Transverse colon (tissue), 4 donors: ENCODE measurements around the gene CNOT4. TPM values are rescaled to one million over a fixed set of nuclear protein-coding genes. Genes with fewer than 3 reads are reported as not detected.

Source experiments
- DNase-seq: peaks from one replicate; pipeline ENCODE4 v3.0.0-alpha.2; 2019
- H3K27ac ChIP-seq, 4 donors: fragments of 200-600 bp; sonication (generic); 2 replicates each; pipeline ENCODE4 v1.5.1; 2016 to 2018; ENCODE audit warnings: inconsistent platforms in 4 of 4
- H3K27me3 ChIP-seq: fragments of 200-600 bp; sonication (generic); 2 replicates; pipeline ENCODE4 v1.5.1; 2017; ENCODE audit warnings: inconsistent platforms
- H3K36me3 ChIP-seq, 4 donors: fragments of 200-600 bp; sonication (generic); 2 replicates each; pipeline ENCODE4 v1.5.1; 2017 to 2019; ENCODE audit warnings: inconsistent platforms in 4 of 4
- H3K4me1 ChIP-seq, 4 donors: fragments of 200-600 bp; sonication (generic); 2 replicates each; pipeline ENCODE4 v1.5.1; 2017 to 2020; ENCODE audit warnings: inconsistent platforms in 4 of 4
- H3K4me3 ChIP-seq, 4 donors: fragments of 200-600 bp; sonication (generic); 1 replicate in 1 of 4; 2 replicates in 3 of 4; pipeline versions ENCODE4 v1.5.1 to v1.6.1; 2017 to 2019; ENCODE audit warnings: inconsistent platforms in 4 of 4
- H3K9me3 ChIP-seq, 2 donors: fragments of 200-600 bp; sonication (generic); 2 replicates each; pipeline ENCODE4 v1.5.1; 2017 to 2019; ENCODE audit warnings: inconsistent platforms in 2 of 2
- EP300 ChIP-seq: sonication (generic); formaldehyde crosslinking; IDR thresholded peaks from one replicate; pipeline ENCODE4 v1.6.1; 2017; ENCODE audit warnings: antibody characterized with exemption, low read depth
- POLR2A ChIP-seq: fragments of 450-650 bp; IDR thresholded peaks from one replicate; pipeline ENCODE4 v1.6.1; 2016; ENCODE audit warnings: antibody characterized with exemption, mild to moderate bottlenecking, moderate library complexity
- POLR2AphosphoS5 ChIP-seq, 3 donors: sonication (generic); formaldehyde crosslinking; IDR thresholded peaks; one replicate each; pipeline ENCODE4 v1.6.1; 2016; ENCODE audit warnings: antibody characterized with exemption in 3 of 3
- WGBS, 2 donors: methylation state at CpG; one replicate each; pipeline ENCODE4 v1.1.5; 2018; ENCODE audit warnings: low coverage in 1 of 2; 5-methylcytosine and 5-hydroxymethylcytosine counted together
- in situ Hi-C, 4 donors: fragments of 200-750 bp; cut with MboI; loops; one replicate each; pipeline versions ENCODE4 v1.15.0 to v1.15.1; 2017; ENCODE audit warnings: low sequenced_read_pairs in 3 of 4, low pct_ligation_motif_present in 1 of 4, low pct_unique_long_range_greater_than_20kb in 1 of 4
- intact Hi-C: fragments of 100-400 bp; cut with DNase I; formaldehyde crosslinking; loops from one replicate; pipeline ENCODE4 v1.15.1; 2023; ENCODE audit warnings: low total_unique reads
- total RNA-seq, 4 donors: library from RNA; depleted of rRNA; stranded (reverse); fragments of >200 nt; gene quantifications; one replicate each; pipeline ENCODE4 v1.1.0, GENCODE V29; 2016
- TF ChIP-seq, protein P1 (sequence below), 5 experiments: fragments of 200-600 bp in 3 of 5; fragments of 450-650 bp in 2 of 5; sonication (generic) in 3 of 5; IDR thresholded peaks; 1 replicate in 2 of 5; 2 replicates in 3 of 5; pipeline ENCODE4 v1.5.1; 2016 to 2017; ENCODE audit warnings: antibody characterized with exemption in 5 of 5, inconsistent platforms in 3 of 5, mild to moderate bottlenecking in 2 of 5, moderate library complexity in 1 of 5

CNOT4 gene
- total RNA-seq, 4 donors from 2014 or later: 18.4 to 82.2 (median 29.9) TPM

DNA sequence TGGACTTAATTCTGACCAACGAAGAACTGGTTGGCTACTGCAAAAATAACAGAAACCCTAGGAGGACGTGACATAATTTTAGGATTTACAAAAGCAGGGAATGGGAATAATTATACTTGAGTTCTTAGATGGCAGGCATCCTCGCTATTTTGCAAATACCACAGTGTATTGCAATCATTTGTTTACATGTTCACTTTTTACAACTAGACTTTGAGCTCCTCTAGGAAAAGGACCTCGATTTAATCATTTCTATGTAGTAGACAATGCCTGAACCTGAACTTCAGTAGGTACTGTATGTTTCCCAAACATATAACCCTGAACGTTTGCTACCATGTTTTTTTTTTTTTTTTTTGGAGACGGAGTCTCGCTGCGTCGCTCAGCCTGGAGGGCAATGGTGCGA lies 137.7 kb downstream of the CNOT4 start:
- no peak overlapping the region for H3K27ac ChIP-seq
- in situ Hi-C loops: no loop called here
- intact Hi-C loops: no loop called here
- H3K36me3 ChIP-seq: no peaks in the 10 kb centered on the region
- no peaks in the 10 kb centered on the region for H3K9me3 ChIP-seq
- 82 to 88% methylated on average over 10 of the region's 10 CpGs for WGBS, 2 donors
- no peak for TF ChIP-seq POLR2AphosphoS5 (IDR thresholded peaks at IDR 0.05)
- no peak for TF ChIP-seq EP300
- TF ChIP-seq, protein P1, sequence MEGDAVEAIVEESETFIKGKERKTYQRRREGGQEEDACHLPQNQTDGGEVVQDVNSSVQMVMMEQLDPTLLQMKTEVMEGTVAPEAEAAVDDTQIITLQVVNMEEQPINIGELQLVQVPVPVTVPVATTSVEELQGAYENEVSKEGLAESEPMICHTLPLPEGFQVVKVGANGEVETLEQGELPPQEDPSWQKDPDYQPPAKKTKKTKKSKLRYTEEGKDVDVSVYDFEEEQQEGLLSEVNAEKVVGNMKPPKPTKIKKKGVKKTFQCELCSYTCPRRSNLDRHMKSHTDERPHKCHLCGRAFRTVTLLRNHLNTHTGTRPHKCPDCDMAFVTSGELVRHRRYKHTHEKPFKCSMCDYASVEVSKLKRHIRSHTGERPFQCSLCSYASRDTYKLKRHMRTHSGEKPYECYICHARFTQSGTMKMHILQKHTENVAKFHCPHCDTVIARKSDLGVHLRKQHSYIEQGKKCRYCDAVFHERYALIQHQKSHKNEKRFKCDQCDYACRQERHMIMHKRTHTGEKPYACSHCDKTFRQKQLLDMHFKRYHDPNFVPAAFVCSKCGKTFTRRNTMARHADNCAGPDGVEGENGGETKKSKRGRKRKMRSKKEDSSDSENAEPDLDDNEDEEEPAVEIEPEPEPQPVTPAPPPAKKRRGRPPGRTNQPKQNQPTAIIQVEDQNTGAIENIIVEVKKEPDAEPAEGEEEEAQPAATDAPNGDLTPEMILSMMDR (IDR thresholded peaks at IDR 0.05): no peak
- TF ChIP-seq POLR2A: no peak
- H3K4me3 ChIP-seq: no peak overlapping the region
- DNase-seq: no peak
- peaks cover 0 to 11% (median 5%) of the 10 kb centered on the region in 4 donors for H3K4me1 ChIP-seq
- no peaks in the 10 kb centered on the region for H3K27me3 ChIP-seq

DNA sequence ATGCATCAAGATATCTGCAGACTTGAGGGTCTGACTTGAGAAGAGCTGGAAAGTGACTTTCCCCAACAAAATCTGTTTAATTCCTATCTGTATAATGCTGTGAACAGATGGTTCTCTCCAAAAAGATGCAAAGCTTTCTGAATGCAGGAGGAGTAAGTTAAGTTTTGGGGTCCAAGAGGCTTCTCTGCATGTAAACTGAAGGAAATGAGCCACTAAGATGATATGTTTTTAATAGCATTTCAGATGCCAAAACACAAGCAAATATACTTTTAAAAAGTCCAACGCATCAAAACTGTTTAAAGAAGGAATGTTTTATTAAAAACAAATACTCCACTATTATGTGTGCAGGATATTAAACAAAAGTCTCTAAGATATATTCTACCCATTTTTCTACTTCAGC lies 139.2 kb downstream of the CNOT4 start:
- Histone ChIP-seq H3K27ac (no peak overlapping the region), H3K4me1 (peaks cover 0 to 3% (median 0%) of the 10 kb centered on the region in 4 donors), H3K36me3 (no peaks in the 10 kb centered on the region), H3K9me3 (no peaks in the 10 kb centered on the region), H3K27me3 (no peaks in the 10 kb centered on the region), H3K4me3 (no peak overlapping the region)
- no peak for TF ChIP-seq POLR2A
- TF ChIP-seq, protein P1 (IDR thresholded peaks at IDR 0.05): no peak
- TF ChIP-seq POLR2AphosphoS5 (IDR thresholded peaks at IDR 0.05): no peak
- TF ChIP-seq EP300: no peak
- in situ Hi-C loops (no loop called here), intact Hi-C loops (no loop called here)
- 66 to 72% methylated on average over 1 of the region's 1 CpG for WGBS, 2 donors
- DNase-seq: no peak

DNA sequence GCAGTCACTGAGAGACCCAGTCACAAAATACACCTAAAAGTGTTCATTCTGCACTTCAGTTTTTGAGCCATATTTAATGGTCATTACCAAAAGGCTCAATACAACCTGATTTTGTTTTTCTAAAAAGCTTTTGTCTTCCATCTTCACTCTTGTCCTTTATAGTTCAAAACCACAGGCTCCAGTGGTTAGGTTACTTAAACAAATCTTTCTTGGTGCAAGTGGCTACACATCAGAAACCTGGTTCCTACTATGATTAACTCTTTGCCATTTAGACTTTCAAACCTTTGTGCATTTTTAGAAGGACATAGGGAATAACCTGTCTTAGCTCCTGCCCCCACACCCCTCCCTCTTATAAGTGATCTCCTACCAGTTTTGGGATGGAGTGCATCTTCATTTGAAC lies 140.5 kb downstream of the CNOT4 start:
- intact Hi-C loops (no loop called here), in situ Hi-C loops (no loop called here)
- DNase-seq: no peak
- Histone ChIP-seq H3K36me3 (no peaks in the 10 kb centered on the region), H3K27me3 (no peaks in the 10 kb centered on the region), H3K27ac (no peak overlapping the region), H3K4me1 (peaks cover 0 to 3% (median 0%) of the 10 kb centered on the region in 4 donors), H3K4me3 (no peak overlapping the region), H3K9me3 (no peaks in the 10 kb centered on the region)
- TF ChIP-seq POLR2A (no peak), POLR2AphosphoS5 (IDR thresholded peaks at IDR 0.05) (no peak), EP300 (no peak)
- TF ChIP-seq, protein P1 (IDR thresholded peaks at IDR 0.05): no peak

DNA sequence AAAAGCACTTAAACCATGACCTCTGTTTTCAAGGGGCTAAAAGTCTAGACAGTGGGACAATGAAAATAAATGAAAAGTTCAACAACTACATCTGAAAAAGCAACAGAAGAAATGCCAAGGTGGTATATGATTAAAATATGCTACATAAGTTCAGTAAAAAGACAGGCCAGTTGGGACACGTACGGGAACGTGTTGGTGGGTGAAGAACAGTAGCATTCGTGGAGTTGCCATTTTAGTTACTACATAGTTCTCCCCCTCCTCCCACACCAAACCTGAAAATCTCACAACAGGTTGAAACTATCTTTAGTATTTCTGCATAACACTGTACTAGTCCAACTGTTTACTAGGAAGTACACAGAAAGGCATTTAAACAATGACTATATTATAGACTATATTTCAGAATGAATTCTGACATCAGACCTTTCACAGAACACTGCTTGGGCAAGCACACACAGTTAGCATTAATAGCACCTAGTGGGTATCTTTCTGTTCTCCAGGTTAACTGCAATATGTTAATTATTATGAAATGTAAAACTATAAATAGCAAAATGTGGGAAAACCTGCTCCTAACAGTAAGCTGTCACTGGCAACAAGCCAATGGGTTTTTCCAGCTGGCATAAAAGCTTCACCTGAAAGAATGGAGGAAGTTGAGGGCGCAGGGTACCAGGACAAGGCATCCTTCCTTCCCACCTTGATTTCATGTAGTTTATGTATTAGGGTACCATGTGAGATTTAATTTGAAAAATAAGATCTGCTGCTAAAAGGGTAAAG lies 141.3 kb downstream of the CNOT4 start:
- in situ Hi-C loops: no loop called here
- intact Hi-C loops: no loop called here
- no peak for DNase-seq

More for the DNA sequence above, 141.3 kb downstream of the CNOT4 start:
- no peaks in the 10 kb centered on the region for H3K27me3 ChIP-seq
- no peaks in the 10 kb centered on the region for H3K9me3 ChIP-seq
- 94 to 100% methylated on average over 2 to 5 of the region's 5 CpGs for WGBS, 2 donors
- H3K4me3 ChIP-seq: no peak overlapping the region
- H3K36me3 ChIP-seq: no peaks in the 10 kb centered on the region
- H3K27ac ChIP-seq: no peak overlapping the region
- no peak for TF ChIP-seq EP300
- TF ChIP-seq, protein P1 (IDR thresholded peaks at IDR 0.05): no peak
- TF ChIP-seq POLR2A: no peak
- no peak for TF ChIP-seq POLR2AphosphoS5 (IDR thresholded peaks at IDR 0.05)
- H3K4me1 ChIP-seq: peaks cover 0 to 3% (median 0%) of the 10 kb centered on the region in 4 donors
